Loucy (cell line): ENCODE measurements around the gene ACOD1.

Experiments used
- H2AFZ ChIP-seq: fragments of 200-600 bp; sonication (generic); 2 replicates; pipeline ENCODE4 v1.6.0; 2016; ENCODE audit warnings: antibody characterized with exemption, mild to moderate bottlenecking, low read length, moderate library complexity
- H3F3A ChIP-seq: fragments of 200-600 bp; 2 replicates; pipeline ENCODE4 v1.6.0; 2016; ENCODE audit warnings: antibody characterized with exemption, low read depth, mild to moderate bottlenecking
- H3K27me3 ChIP-seq: fragments of 200-600 bp; sonication (generic); 2 replicates; pipeline ENCODE4 v1.6.1; 2014; ENCODE audit warnings: low read length, mild to moderate bottlenecking; ENCODE audit not compliant: insufficient read depth, poor library complexity, severe bottlenecking
- H3K36me3 ChIP-seq: fragments of 200-600 bp; sonication (generic); 2 replicates; pipeline ENCODE4 v1.6.1; 2016; ENCODE audit warnings: low read length; ENCODE audit not compliant: insufficient read depth
- H3K4me1 ChIP-seq: fragments of 200-600 bp; sonication (generic); 2 replicates; pipeline ENCODE4 v1.5.1; 2014; ENCODE audit warnings: low read length, mild to moderate bottlenecking; ENCODE audit not compliant: insufficient read depth, poor library complexity, severe bottlenecking
- H3K4me2 ChIP-seq: fragments of 200-600 bp; sonication (generic); 2 replicates; pipeline ENCODE4 v1.6.0; 2014; ENCODE audit warnings: antibody characterized with exemption, low read length, low read depth, mild to moderate bottlenecking; ENCODE audit not compliant: poor library complexity, severe bottlenecking
- H3K4me3 ChIP-seq: fragments of 200-600 bp; sonication (generic); 2 replicates; pipeline ENCODE4 v1.5.1; 2014; ENCODE audit warnings: low read length, mild to moderate bottlenecking, mixed read lengths; ENCODE audit not compliant: poor library complexity, severe bottlenecking
- H3K79me2 ChIP-seq: fragments of 200-600 bp; sonication (generic); 2 replicates; pipeline ENCODE4 v1.6.1; 2014; ENCODE audit warnings: low read length; ENCODE audit not compliant: insufficient read depth
- H3K9ac ChIP-seq: fragments of 200-600 bp; sonication (generic); 2 replicates; pipeline ENCODE4 v1.6.0; 2014; ENCODE audit warnings: mild to moderate bottlenecking, low read depth, low read length, moderate library complexity; ENCODE audit not compliant: poor library complexity, severe bottlenecking
- H3K9me2 ChIP-seq: fragments of 200-600 bp; sonication (generic); replicated peaks from 2 replicates; pipeline ENCODE4 v1.6.1; 2016; ENCODE audit warnings: low read depth, low read length, mixed read lengths
- H3K9me3 ChIP-seq: fragments of 200-600 bp; sonication (generic); 2 replicates; pipeline ENCODE4 v1.6.1; 2014; ENCODE audit warnings: mild to moderate bottlenecking, antibody characterized with exemption, low read length, low read depth; ENCODE audit not compliant: insufficient read depth
- H4K20me1 ChIP-seq: fragments of 200-600 bp; sonication (generic); 2 replicates; pipeline ENCODE4 v1.6.0; 2014; ENCODE audit warnings: antibody characterized with exemption, low read length, mild to moderate bottlenecking; ENCODE audit not compliant: insufficient read depth, poor library complexity, severe bottlenecking
- CTCF ChIP-seq: fragments of 200-600 bp; sonication (generic); conservative IDR thresholded peaks from 2 replicates; pipeline ENCODE4 v1.5.1; 2014; ENCODE audit warnings: mild to moderate bottlenecking, antibody characterized with exemption, low read length
- EZH2phosphoT487 ChIP-seq: fragments of 200-600 bp; IDR thresholded peaks from 2 replicates; pipeline ENCODE4 v1.6.1; 2018; ENCODE audit warnings: antibody characterized with exemption, mild to moderate bottlenecking, moderate library complexity, borderline replicate concordance

The ACOD1 gene

GRCh38 chr13:76976929-76977328, 28.6 kb downstream of the ACOD1 start:
- Histone ChIP-seq H3K9me3 (no peaks in the 10 kb centered on the region), H3K79me2 (no peaks in the 10 kb centered on the region), H3F3A (no peaks in the 10 kb centered on the region), H3K4me3 (peak overlapping the region; percentile 23), H3K36me3 (no peaks in the 10 kb centered on the region), H3K4me2 (peak overlapping the region; percentile 57), H3K9ac (no peak overlapping the region), H4K20me1 (no peaks in the 10 kb centered on the region), H2AFZ (no peak overlapping the region), H3K27me3 (peaks cover 21% of the 10 kb centered on the region), H3K4me1 (peaks cover 9% of the 10 kb centered on the region), H3K9me2 (no peaks in the 10 kb centered on the region)
- TF ChIP-seq CTCF: no peak
- no peak for TF ChIP-seq EZH2phosphoT487

- H3K27me3 ChIP-seq: peaks cover 21% of the 10 kb centered on the region
- no peak overlapping the region for H2AFZ ChIP-seq
- no peak overlapping the region for H3K9ac ChIP-seq
- no peaks in the 10 kb centered on the region for H3K36me3 ChIP-seq
- no peaks in the 10 kb centered on the region for H3K79me2 ChIP-seq
- no peaks in the 10 kb centered on the region for H3F3A ChIP-seq
- TF ChIP-seq CTCF: peak; percentile 81
- no peak for TF ChIP-seq EZH2phosphoT487
- H3K4me1 ChIP-seq: peaks cover 9% of the 10 kb centered on the region
- H3K9me3 ChIP-seq: no peaks in the 10 kb centered on the region
- no peaks in the 10 kb centered on the region for H3K9me2 ChIP-seq
- H4K20me1 ChIP-seq: no peaks in the 10 kb centered on the region
- H3K4me3 ChIP-seq: peak overlapping the region; percentile 47
- peak overlapping the region; percentile 50 for H3K4me2 ChIP-seq
Measured at GRCh38 chr13:76980075-76980718, 31.9 kb downstream of the ACOD1 start.

- peaks cover 2% of the 10 kb centered on the region for H3K4me1 ChIP-seq
- H3K27me3 ChIP-seq: peaks cover 32% of the 10 kb centered on the region
- no peaks in the 10 kb centered on the region for H3F3A ChIP-seq
- no peaks in the 10 kb centered on the region for H3K79me2 ChIP-seq
- no peaks in the 10 kb centered on the region for H3K36me3 ChIP-seq
- no peaks in the 10 kb centered on the region for H3K9me3 ChIP-seq
- no peak overlapping the region for H3K4me2 ChIP-seq
- no peaks in the 10 kb centered on the region for H3K9me2 ChIP-seq
- H3K4me3 ChIP-seq: no peak overlapping the region
- H4K20me1 ChIP-seq: no peaks in the 10 kb centered on the region
- H3K9ac ChIP-seq: no peak overlapping the region
- H2AFZ ChIP-seq: no peak overlapping the region
- TF ChIP-seq EZH2phosphoT487: no peak
- TF ChIP-seq CTCF: no peak
Measured at GRCh38 chr13:76982061-76982460, 33.8 kb downstream of the ACOD1 start.
